Endothelial cell of umbilical vein (primary cell): ENCODE results near the gene SMAD6. TPM values are rescaled to one million over a fixed set of nuclear protein-coding genes. Genes with fewer than 3 reads are reported as not detected.

ENCODE experiments used
- BruUV-seq: library from RNA; stranded (reverse); fragments of 400-500 nt; replicated peaks from 2 replicates; lab custom pipeline; 2021; lab: Mats Ljungman, UMichigan
- CTCF ChIA-PET: fragments of 300-600, 350-600 bp; sonication (Branson Sonifier 250); formaldehyde crosslinking; loops from one replicate; lab custom pipeline; 2021; ENCODE audit warnings: antibody characterized with exemption, inconsistent platforms; lab: Charles Lee
- POLR2A ChIA-PET: fragments of 300-600, 350-600 bp; sonication (Branson Sonifier 250); formaldehyde crosslinking; loops from one replicate; lab custom pipeline; 2021; ENCODE audit warnings: antibody characterized with exemption, inconsistent platforms; lab: Charles Lee
- DNase-seq: peaks from one replicate; pipeline ENCODE4 v3.0.0-alpha.2; 2011; ENCODE audit warnings: low read depth, low spot score
- FAIRE-seq: peaks from 2 replicates; lab custom pipeline; 2011; peaks lifted over from hg19 to GRCh38; lab: Jason Lieb, UNC
- H2AFZ ChIP-seq: 2 replicates; pipeline ENCODE4 v1.6.0; 2012; ENCODE audit warnings: low read depth, low read length, control low read depth, inconsistent platforms
- H3K27ac ChIP-seq: 2 replicates; pipeline ENCODE4 v1.5.1; 2011; ENCODE audit warnings: low read depth, mild to moderate bottlenecking, control low read depth, low read length, moderate library complexity; ENCODE audit not compliant: insufficient read depth
- H3K27me3 ChIP-seq, 2 experiments: 2 replicates each; pipeline versions ENCODE4 v1.6.0 to v1.6.1; 2011; ENCODE audit warnings: low read length in 2 of 2, mixed read lengths in 1 of 2; ENCODE audit not compliant: control insufficient read depth in 2 of 2, insufficient read depth in 2 of 2
- H3K36me3 ChIP-seq, 2 experiments: 2 replicates in 1 of 2; 3 replicates in 1 of 2; pipeline ENCODE4 v1.5.1; 2011; ENCODE audit warnings: low read length in 2 of 2, mild to moderate bottlenecking in 1 of 2, moderate library complexity in 1 of 2; ENCODE audit not compliant: control insufficient read depth in 2 of 2, insufficient read depth in 2 of 2; ENCODE audit errors: extremely low read depth in 1 of 2
- H3K4me1 ChIP-seq: 3 replicates; pipeline ENCODE4 v1.5.1; 2011; ENCODE audit warnings: mild to moderate bottlenecking, low read length; ENCODE audit not compliant: control insufficient read depth, insufficient read depth; ENCODE audit errors: extremely low read depth
- H3K4me2 ChIP-seq: 2 replicates; pipeline ENCODE4 v1.6.1; 2011; ENCODE audit warnings: low read length, control low read depth, mixed read lengths; ENCODE audit not compliant: insufficient read depth
- H3K4me3 ChIP-seq, 3 experiments: fragments of 200-600 bp in 1 of 3; sonication (generic), shearing (Covaris generic) in 1 of 3; replicated peaks in 1 of 3; 2 replicates each; pipeline ENCODE4 v1.5.1; 2011 to 2016; ENCODE audit warnings: control low read depth in 3 of 3, low read length in 3 of 3, mild to moderate bottlenecking in 2 of 3, inconsistent platforms in 1 of 3, low read depth in 1 of 3, moderate library complexity in 1 of 3; ENCODE audit not compliant: insufficient read depth in 1 of 3
- H3K79me2 ChIP-seq: 2 replicates; pipeline ENCODE4 v1.6.0; 2012; ENCODE audit warnings: low read length, inconsistent platforms; ENCODE audit not compliant: control insufficient read depth, insufficient read depth
- H3K9ac ChIP-seq: replicated peaks from 2 replicates; pipeline ENCODE3; 2011; ENCODE audit warnings: low read length, control low read depth; ENCODE audit not compliant: insufficient read depth; ENCODE audit errors: extremely low read depth
- H3K9me1 ChIP-seq: replicated peaks from 3 replicates; pipeline ENCODE4 v1.6.0; 2011; ENCODE audit warnings: mild to moderate bottlenecking, low read length; ENCODE audit not compliant: control insufficient read depth, insufficient read depth; ENCODE audit errors: extremely low read depth
- H3K9me3 ChIP-seq: replicated peaks from 2 replicates; pipeline ENCODE4 v1.5.1; 2012; ENCODE audit warnings: low read length, inconsistent platforms; ENCODE audit not compliant: control insufficient read depth, insufficient read depth
- H4K20me1 ChIP-seq: replicated peaks from 2 replicates; pipeline ENCODE3; 2011; ENCODE audit warnings: mild to moderate bottlenecking, low read length; ENCODE audit not compliant: control insufficient read depth, insufficient read depth; ENCODE audit errors: extremely low read depth
- CTCF ChIP-seq, 2 donors: IDR thresholded peaks; 1 replicate in 1 of 2; 2 replicates in 1 of 2; pipeline ENCODE4 v1.5.1; 2011; ENCODE audit warnings: low read length in 2 of 2, mild to moderate bottlenecking in 2 of 2, moderate library complexity in 2 of 2, control low read depth in 1 of 2, inconsistent platforms in 1 of 2, low read depth in 1 of 2; ENCODE audit not compliant: insufficient read depth in 1 of 2; ENCODE audit errors: extremely low read depth in 1 of 2
- EZH2 ChIP-seq: IDR thresholded peaks from 2 replicates; pipeline ENCODE4 v1.6.1; 2012; ENCODE audit warnings: borderline replicate concordance, low read depth, mild to moderate bottlenecking, moderate library complexity, low read length, inconsistent platforms; ENCODE audit not compliant: severe bottlenecking
- FOS ChIP-seq: IDR thresholded peaks from 2 replicates; pipeline ENCODE4 v1.6.1; 2011; ENCODE audit warnings: mild to moderate bottlenecking, low read length, moderate library complexity, borderline replicate concordance; ENCODE audit not compliant: insufficient read depth
- GATA2 ChIP-seq: IDR thresholded peaks from 2 replicates; pipeline ENCODE4 v1.7.0; 2011; ENCODE audit warnings: low read depth, mild to moderate bottlenecking, moderate library complexity, mixed read lengths, low read length; ENCODE audit not compliant: insufficient read length, insufficient read depth
- JUN ChIP-seq: IDR thresholded peaks from 2 replicates; pipeline ENCODE4 v1.6.1; 2011; ENCODE audit warnings: borderline replicate concordance, low read depth; ENCODE audit not compliant: insufficient read length, insufficient read depth
- MAX ChIP-seq: IDR thresholded peaks from 2 replicates; pipeline ENCODE4 v1.6.1; 2011; ENCODE audit not compliant: insufficient read depth, insufficient read length
- MYC ChIP-seq: IDR thresholded peaks from one replicate; pipeline ENCODE4 v1.6.1; 2011; ENCODE audit warnings: mild to moderate bottlenecking, low read depth, low read length
- POLR2A ChIP-seq: IDR thresholded peaks from 2 replicates; pipeline ENCODE4 v1.6.1; 2012; ENCODE audit warnings: low read depth, mild to moderate bottlenecking, control low read depth, low read length
- POLR2AphosphoS5 ChIP-seq: IDR thresholded peaks from 2 replicates; pipeline ENCODE4 v1.6.1; 2012; ENCODE audit warnings: low read depth, mild to moderate bottlenecking, control low read depth, low read length, moderate library complexity; ENCODE audit not compliant: insufficient read depth
- dilution Hi-C: fragments of 300-500 bp; cut with MboI; formaldehyde crosslinking; loops from one replicate; pipeline ENCODE4 v1.15.0; 2019; ENCODE audit warnings: low sequenced_read_pairs; ENCODE audit not compliant: extremely low pct_ligation_motif_present
- intact Hi-C: fragments of 100-400 bp; cut with micrococcal nuclease; formaldehyde crosslinking; loops from one replicate; pipeline ENCODE4 v1.10.0; 2022
- polyA plus RNA-seq, 4 experiments: library from polyadenylated mRNA; depleted of rRNA in 3 of 4; stranded (reverse) in 3 of 4; unstranded in 1 of 4; fragments of >200 nt; gene quantifications; 2 replicates each; pipeline versions ENCODE4 v1.2.1 to v1.2.3, GENCODE V29; 2011 to 2012; ENCODE audit warnings: missing spikeins in 1 of 4
- total RNA-seq: library from RNA; stranded (reverse); gene quantifications from 2 replicates; pipeline ENCODE4 v1.2.3, GENCODE V29; 2021

SMAD6 gene
- total and polyA plus RNA-seq, 2 donors (not counting 3 experiments of a cell fraction or from before 2014, with no cell fraction given): 7.3 to 12.5 TPM

- intact Hi-C loops: no loop called here
- dilution Hi-C loops: no loop called here
- Histone ChIP-seq H3K27ac (no peak overlapping the region), H3K79me2 (no peaks in the 10 kb centered on the region), H3K36me3 (no peaks in the 10 kb centered on the region), H3K9me3 (no peaks in the 10 kb centered on the region), H3K27me3 (no peaks in the 10 kb centered on the region), H3K9ac (no peak overlapping the region), H4K20me1 (no peaks in the 10 kb centered on the region), H3K4me3 (no peak overlapping the region), H3K4me2 (no peak overlapping the region), H3K9me1 (no peaks in the 10 kb centered on the region), H3K4me1 (peaks cover 25% of the 10 kb centered on the region), H2AFZ (no peak overlapping the region)
- POLR2A ChIA-PET: no interaction called here
- BruUV-seq: no TSS peak
- no peak for FAIRE-seq
- no peak for DNase-seq
- TF ChIP-seq EZH2 (no peak), POLR2A (no peak), POLR2AphosphoS5 (no peak), MYC (no peak), GATA2 (no peak)
- CTCF ChIA-PET: interaction anchor here (1.5 kb wide), 1 partner anchor 35 kb away, joined by 5 read pairs; no protein-coding TSS in a partner anchor
These were observed 48.2 kb upstream of the SMAD6 start for GRCh38 chr15:66653852-66654251.

GRCh38 chr15:66654361-66654738 lies 47.7 kb upstream of the SMAD6 start:
- POLR2A ChIA-PET: no interaction called here
- dilution Hi-C loops: no loop called here
- CTCF ChIA-PET: interaction anchor here (1.5 kb wide), 1 partner anchor 35 kb away, joined by 5 read pairs; no protein-coding TSS in a partner anchor

More at GRCh38 chr15:66654361-66654738, 47.7 kb upstream of the SMAD6 start:
- Histone ChIP-seq H3K4me3 (no peak overlapping the region), H3K4me2 (no peak overlapping the region), H3K9ac (no peak overlapping the region), H3K9me1 (no peaks in the 10 kb centered on the region), H3K9me3 (no peaks in the 10 kb centered on the region), H3K4me1 (peaks cover 27% of the 10 kb centered on the region), H2AFZ (peak overlapping the region; percentile 47), H3K27me3 (no peaks in the 10 kb centered on the region), H3K36me3 (no peaks in the 10 kb centered on the region), H3K27ac (no peak overlapping the region), H4K20me1 (no peaks in the 10 kb centered on the region), H3K79me2 (no peaks in the 10 kb centered on the region)
- BruUV-seq: no TSS peak
- FAIRE-seq: no peak
- intact Hi-C loops: no loop called here
- TF ChIP-seq POLR2AphosphoS5 (no peak), EZH2 (no peak), GATA2 (no peak), FOS (no peak), POLR2A (no peak), MYC (no peak), CTCF (IDR thresholded peaks at IDR 0.05; ENCODE audit: extremely low read depth in 1 of 2, insufficient read depth in 1 of 2, low read depth in 1 of 2, low read length in 2 of 2) (no peak), JUN (no peak), MAX (no peak)
- DNase-seq: no peak
